Neural cell (in vitro differentiated cells): ENCODE data around the gene TIMELESS. TPM values are rescaled to one million over a fixed set of nuclear protein-coding genes. Genes with fewer than 3 reads are reported as not detected.

Experiments
- H2AFZ ChIP-seq: fragments of 200-600, 300-800 bp; sonication (generic), shearing (Covaris generic); 2 replicates; pipeline ENCODE4 v1.6.0; 2014; ENCODE audit warnings: low read depth, mild to moderate bottlenecking, antibody characterized with exemption, low read length, moderate library complexity
- H3F3A ChIP-seq: fragments of 200-600 bp; shearing (Covaris generic); 2 replicates; pipeline ENCODE4 v1.6.1; 2016; ENCODE audit warnings: mild to moderate bottlenecking, moderate library complexity, mixed read lengths, antibody characterized with exemption, low read length; ENCODE audit not compliant: insufficient read depth, poor library complexity, severe bottlenecking
- H3K27ac ChIP-seq: fragments of 200-600, 300-800 bp; sonication (generic), shearing (Covaris generic); 2 replicates; pipeline ENCODE4 v1.5.1; 2014; ENCODE audit warnings: mild to moderate bottlenecking, low read length, moderate library complexity
- H3K27me3 ChIP-seq: fragments of 300-800, 200-600 bp; sonication (generic), shearing (Covaris generic); 2 replicates; pipeline ENCODE4 v1.6.0; 2014; ENCODE audit warnings: mild to moderate bottlenecking, low read depth, low read length, moderate library complexity; ENCODE audit not compliant: insufficient read depth
- H3K36me3 ChIP-seq: fragments of 300-800, 200-600 bp; sonication (generic), shearing (Covaris generic); 2 replicates; pipeline ENCODE4 v1.5.1; 2014; ENCODE audit warnings: mild to moderate bottlenecking, antibody characterized with exemption, low read length, moderate library complexity; ENCODE audit not compliant: insufficient read depth
- H3K4me2 ChIP-seq: fragments of 300-800, 200-600 bp; sonication (generic), shearing (Covaris generic); 2 replicates; pipeline ENCODE4 v1.6.0; 2014; ENCODE audit warnings: mild to moderate bottlenecking, low read length
- H3K4me3 ChIP-seq: fragments of 300-800, 200-600 bp; sonication (generic), shearing (Covaris generic); 2 replicates; pipeline ENCODE4 v1.5.1; 2014; ENCODE audit warnings: mild to moderate bottlenecking, low read length, moderate library complexity
- H3K79me2 ChIP-seq: fragments of 200-600 bp; shearing (Covaris generic); replicated peaks from 2 replicates; pipeline ENCODE4 v1.6.0; 2014; ENCODE audit warnings: mild to moderate bottlenecking, low read length, moderate library complexity; ENCODE audit not compliant: insufficient read depth
- H3K9ac ChIP-seq: fragments of 300-800, 200-600 bp; sonication (generic), shearing (Covaris generic); 2 replicates; pipeline ENCODE4 v1.6.1; 2016; ENCODE audit warnings: mild to moderate bottlenecking, low read length, mixed read lengths
- H3K9me2 ChIP-seq: fragments of 200-600 bp; shearing (Covaris generic); 2 replicates; pipeline ENCODE4 v1.6.1; 2016; ENCODE audit warnings: mild to moderate bottlenecking, low read length, mixed read lengths; ENCODE audit not compliant: insufficient read depth
- H3K9me3 ChIP-seq: fragments of 200-600, 300-800 bp; sonication (generic), shearing (Covaris generic); 2 replicates; pipeline ENCODE4 v1.6.1; 2016; ENCODE audit warnings: mild to moderate bottlenecking, mixed run types, low read length, moderate library complexity, mixed read lengths
- H4K20me1 ChIP-seq: fragments of 200-600 bp; shearing (Covaris generic); 2 replicates; pipeline ENCODE4 v1.6.1; 2016; ENCODE audit warnings: mild to moderate bottlenecking, mixed run types; ENCODE audit not compliant: insufficient read depth
- EP300 ChIP-seq: fragments of 450-650 bp; conservative IDR thresholded peaks from 2 replicates; pipeline ENCODE4 v1.6.1; 2014; ENCODE audit warnings: antibody characterized with exemption, mild to moderate bottlenecking, moderate library complexity; ENCODE audit not compliant: poor library complexity, severe bottlenecking
- EZH2 ChIP-seq: fragments of 200-600, 300-800 bp; shearing (Covaris generic), sonication (generic); IDR thresholded peaks from 2 replicates; pipeline ENCODE4 v1.6.1; 2014; ENCODE audit warnings: antibody characterized with exemption, low read length, borderline replicate concordance, mild to moderate bottlenecking; ENCODE audit not compliant: insufficient read depth, poor library complexity, severe bottlenecking
- MXI1 ChIP-seq: fragments of 450-650 bp; conservative IDR thresholded peaks from 2 replicates; pipeline ENCODE4 v1.6.1; 2014; ENCODE audit warnings: antibody characterized with exemption, mild to moderate bottlenecking; ENCODE audit not compliant: poor library complexity, severe bottlenecking
- POLR2AphosphoS5 ChIP-seq: IDR thresholded peaks from 2 replicates; pipeline ENCODE4 v1.6.1; 2012
- RAD21 ChIP-seq: fragments of 450-650 bp; conservative IDR thresholded peaks from 2 replicates; pipeline ENCODE4 v1.6.1; 2014; ENCODE audit warnings: antibody characterized with exemption, mild to moderate bottlenecking, moderate library complexity
- SMC3 ChIP-seq: fragments of 450-650 bp; conservative IDR thresholded peaks from 2 replicates; pipeline ENCODE4 v1.6.1; 2014; ENCODE audit warnings: antibody characterized with exemption, mild to moderate bottlenecking, moderate library complexity; ENCODE audit not compliant: poor library complexity
- TAF1 ChIP-seq: IDR thresholded peaks from 2 replicates; pipeline ENCODE4 v1.6.1; 2012; ENCODE audit warnings: low read depth
- polyA plus RNA-seq: library from polyadenylated mRNA; depleted of rRNA; stranded (reverse); fragments of >200 nt; gene quantifications from 2 replicates; pipeline ENCODE4 v1.2.3, GENCODE V29; 2014
- TF ChIP-seq, protein P1 (sequence below): fragments of 450-650 bp; IDR thresholded peaks from 2 replicates; pipeline ENCODE4 v1.5.1; 2014; ENCODE audit warnings: antibody characterized with exemption, mild to moderate bottlenecking, moderate library complexity; ENCODE audit not compliant: poor library complexity, severe bottlenecking
- TF ChIP-seq, protein P2 (sequence below): IDR thresholded peaks from 2 replicates; pipeline ENCODE4 v1.6.1; 2012; ENCODE audit warnings: borderline replicate concordance

The TIMELESS gene
- polyA plus RNA-seq, 1 donor from 2014 or later: 2.5 TPM

DNA sequence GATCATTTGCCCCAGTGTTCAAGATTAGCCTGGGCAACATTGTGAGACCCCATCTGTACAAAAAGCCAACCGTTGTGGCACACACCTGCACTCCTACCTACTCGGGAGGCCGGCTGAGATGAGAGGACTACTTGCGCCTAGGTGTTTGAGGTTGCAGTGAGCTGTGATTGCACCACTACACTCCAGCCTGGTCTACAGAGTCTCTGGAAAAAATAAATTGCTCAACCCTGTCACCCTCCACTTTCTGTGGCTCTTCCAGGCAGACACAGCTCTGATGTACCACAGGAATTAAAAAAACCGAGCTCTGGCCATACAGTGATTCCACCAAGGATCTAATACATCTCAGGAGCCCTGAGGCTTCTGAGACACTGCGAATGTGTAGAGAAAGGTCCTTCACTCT, 14.4 kb downstream of the TIMELESS start:
- H2AFZ ChIP-seq: no peak overlapping the region
- H3K4me2 ChIP-seq: no peak overlapping the region
- H4K20me1 ChIP-seq: no peaks in the 10 kb centered on the region
- H3K9ac ChIP-seq: no peak overlapping the region
- no peak for TF ChIP-seq EZH2
- no peak for TF ChIP-seq POLR2AphosphoS5
- TF ChIP-seq, protein P1, sequence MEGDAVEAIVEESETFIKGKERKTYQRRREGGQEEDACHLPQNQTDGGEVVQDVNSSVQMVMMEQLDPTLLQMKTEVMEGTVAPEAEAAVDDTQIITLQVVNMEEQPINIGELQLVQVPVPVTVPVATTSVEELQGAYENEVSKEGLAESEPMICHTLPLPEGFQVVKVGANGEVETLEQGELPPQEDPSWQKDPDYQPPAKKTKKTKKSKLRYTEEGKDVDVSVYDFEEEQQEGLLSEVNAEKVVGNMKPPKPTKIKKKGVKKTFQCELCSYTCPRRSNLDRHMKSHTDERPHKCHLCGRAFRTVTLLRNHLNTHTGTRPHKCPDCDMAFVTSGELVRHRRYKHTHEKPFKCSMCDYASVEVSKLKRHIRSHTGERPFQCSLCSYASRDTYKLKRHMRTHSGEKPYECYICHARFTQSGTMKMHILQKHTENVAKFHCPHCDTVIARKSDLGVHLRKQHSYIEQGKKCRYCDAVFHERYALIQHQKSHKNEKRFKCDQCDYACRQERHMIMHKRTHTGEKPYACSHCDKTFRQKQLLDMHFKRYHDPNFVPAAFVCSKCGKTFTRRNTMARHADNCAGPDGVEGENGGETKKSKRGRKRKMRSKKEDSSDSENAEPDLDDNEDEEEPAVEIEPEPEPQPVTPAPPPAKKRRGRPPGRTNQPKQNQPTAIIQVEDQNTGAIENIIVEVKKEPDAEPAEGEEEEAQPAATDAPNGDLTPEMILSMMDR: no peak
- TF ChIP-seq MXI1: no peak
- TF ChIP-seq EP300: no peak
- TF ChIP-seq, protein P2, sequence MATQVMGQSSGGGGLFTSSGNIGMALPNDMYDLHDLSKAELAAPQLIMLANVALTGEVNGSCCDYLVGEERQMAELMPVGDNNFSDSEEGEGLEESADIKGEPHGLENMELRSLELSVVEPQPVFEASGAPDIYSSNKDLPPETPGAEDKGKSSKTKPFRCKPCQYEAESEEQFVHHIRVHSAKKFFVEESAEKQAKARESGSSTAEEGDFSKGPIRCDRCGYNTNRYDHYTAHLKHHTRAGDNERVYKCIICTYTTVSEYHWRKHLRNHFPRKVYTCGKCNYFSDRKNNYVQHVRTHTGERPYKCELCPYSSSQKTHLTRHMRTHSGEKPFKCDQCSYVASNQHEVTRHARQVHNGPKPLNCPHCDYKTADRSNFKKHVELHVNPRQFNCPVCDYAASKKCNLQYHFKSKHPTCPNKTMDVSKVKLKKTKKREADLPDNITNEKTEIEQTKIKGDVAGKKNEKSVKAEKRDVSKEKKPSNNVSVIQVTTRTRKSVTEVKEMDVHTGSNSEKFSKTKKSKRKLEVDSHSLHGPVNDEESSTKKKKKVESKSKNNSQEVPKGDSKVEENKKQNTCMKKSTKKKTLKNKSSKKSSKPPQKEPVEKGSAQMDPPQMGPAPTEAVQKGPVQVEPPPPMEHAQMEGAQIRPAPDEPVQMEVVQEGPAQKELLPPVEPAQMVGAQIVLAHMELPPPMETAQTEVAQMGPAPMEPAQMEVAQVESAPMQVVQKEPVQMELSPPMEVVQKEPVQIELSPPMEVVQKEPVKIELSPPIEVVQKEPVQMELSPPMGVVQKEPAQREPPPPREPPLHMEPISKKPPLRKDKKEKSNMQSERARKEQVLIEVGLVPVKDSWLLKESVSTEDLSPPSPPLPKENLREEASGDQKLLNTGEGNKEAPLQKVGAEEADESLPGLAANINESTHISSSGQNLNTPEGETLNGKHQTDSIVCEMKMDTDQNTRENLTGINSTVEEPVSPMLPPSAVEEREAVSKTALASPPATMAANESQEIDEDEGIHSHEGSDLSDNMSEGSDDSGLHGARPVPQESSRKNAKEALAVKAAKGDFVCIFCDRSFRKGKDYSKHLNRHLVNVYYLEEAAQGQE: no peak
- no peak for TF ChIP-seq RAD21
- H3K27me3 ChIP-seq: no peaks in the 10 kb centered on the region
- H3K36me3 ChIP-seq: no peaks in the 10 kb centered on the region
- H3K9me2 ChIP-seq: no peaks in the 10 kb centered on the region
- no peak overlapping the region for H3K27ac ChIP-seq
- H3K79me2 ChIP-seq: no peaks in the 10 kb centered on the region
- H3K9me3 ChIP-seq: no peaks in the 10 kb centered on the region
- H3F3A ChIP-seq: no peaks in the 10 kb centered on the region
- H3K4me3 ChIP-seq: no peak overlapping the region

DNA sequence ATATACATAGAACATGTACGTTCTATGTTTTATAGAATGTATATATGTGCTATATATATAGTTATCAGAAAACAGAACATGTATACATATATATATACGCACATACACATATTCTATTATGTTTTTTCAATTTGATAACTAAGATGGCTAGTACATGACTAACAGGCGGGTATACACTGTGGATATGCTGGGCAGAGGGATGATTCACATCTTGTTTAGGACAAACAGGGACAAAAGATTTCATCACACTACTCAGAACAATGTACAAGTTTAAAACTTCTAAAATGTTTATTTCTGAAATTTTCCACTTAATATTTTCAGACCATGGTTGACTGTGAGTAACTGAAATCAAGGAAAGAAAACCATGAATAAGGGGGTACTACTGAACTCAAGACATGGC, 17.4 kb downstream of the TIMELESS start:
- no peak overlapping the region for H2AFZ ChIP-seq
- H3K79me2 ChIP-seq: no peaks in the 10 kb centered on the region
- no peak overlapping the region for H3K9ac ChIP-seq
- no peaks in the 10 kb centered on the region for H3F3A ChIP-seq
- TF ChIP-seq EP300: no peak
- TF ChIP-seq RAD21: no peak
- no peak for TF ChIP-seq EZH2
- TF ChIP-seq, protein P1: no peak
- TF ChIP-seq, protein P2: no peak
- no peak for TF ChIP-seq POLR2AphosphoS5
- no peak for TF ChIP-seq MXI1
- TF ChIP-seq SMC3: no peak
- no peak for TF ChIP-seq TAF1
- H3K4me2 ChIP-seq: no peak overlapping the region
- no peaks in the 10 kb centered on the region for H4K20me1 ChIP-seq
- no peak overlapping the region for H3K4me3 ChIP-seq
- H3K9me2 ChIP-seq: no peaks in the 10 kb centered on the region
- no peak overlapping the region for H3K27ac ChIP-seq
- H3K36me3 ChIP-seq: no peaks in the 10 kb centered on the region
- H3K27me3 ChIP-seq: no peaks in the 10 kb centered on the region
- H3K9me3 ChIP-seq: no peaks in the 10 kb centered on the region
